Activated T-helper 2 cell treated with anti-CD3 and anti-CD28 coated beads, Interferon-gamma antibody, Interleukin-2, Interleukin-4, amounts not matched to agents 10 μg/mL and 5 μg/mL and 100 μg/mL, durations not matched to agents 14 hours and 24 hours and 36 hours (primary cell): ENCODE data around the gene FAM98C. TPM values are rescaled to one million over a fixed set of nuclear protein-coding genes. Genes with fewer than 3 reads are reported as not detected.
"Not testable (repeated sequence)": the region's sequence is repeated elsewhere in the genome, so short reads cannot be mapped to it uniquely, and the experiment has no call there.

Experiments
- DNase-seq: peaks from one replicate; pipeline ENCODE4 v3.0.0; 2021; ENCODE audit warnings: low spot score
- H3K27ac Mint-ChIP-seq: one replicate; pipeline ENCODE4 v1.8.0; 2021; ENCODE audit warnings: mixed read lengths
- H3K27me3 Mint-ChIP-seq: one replicate; pipeline ENCODE4 v1.8.0; 2021; ENCODE audit warnings: low read depth, mixed read lengths
- H3K36me3 Mint-ChIP-seq: one replicate; pipeline ENCODE4 v1.8.0; 2021; ENCODE audit warnings: low read depth, mixed read lengths
- H3K4me1 Mint-ChIP-seq: one replicate; pipeline ENCODE4 v1.8.0; 2021; ENCODE audit warnings: low read depth, mixed read lengths
- H3K4me3 Mint-ChIP-seq: one replicate; pipeline ENCODE4 v1.8.0; 2021; ENCODE audit warnings: low read depth, mild to moderate bottlenecking, moderate library complexity, mixed read lengths
- H3K9me3 Mint-ChIP-seq: one replicate; pipeline ENCODE4 v1.8.0; 2021; ENCODE audit warnings: mixed read lengths
- intact Hi-C: fragments of 100-400 bp; cut with micrococcal nuclease; formaldehyde crosslinking; loops from one replicate; pipeline ENCODE4 v1.15.1; 2023
- total RNA-seq: library from RNA; stranded (reverse); gene quantifications from 2 replicates; pipeline ENCODE4 v1.2.3, GENCODE V29; 2022

Gene FAM98C
- total RNA-seq, 1 donor from 2014 or later = 32.7 TPM

DNA sequence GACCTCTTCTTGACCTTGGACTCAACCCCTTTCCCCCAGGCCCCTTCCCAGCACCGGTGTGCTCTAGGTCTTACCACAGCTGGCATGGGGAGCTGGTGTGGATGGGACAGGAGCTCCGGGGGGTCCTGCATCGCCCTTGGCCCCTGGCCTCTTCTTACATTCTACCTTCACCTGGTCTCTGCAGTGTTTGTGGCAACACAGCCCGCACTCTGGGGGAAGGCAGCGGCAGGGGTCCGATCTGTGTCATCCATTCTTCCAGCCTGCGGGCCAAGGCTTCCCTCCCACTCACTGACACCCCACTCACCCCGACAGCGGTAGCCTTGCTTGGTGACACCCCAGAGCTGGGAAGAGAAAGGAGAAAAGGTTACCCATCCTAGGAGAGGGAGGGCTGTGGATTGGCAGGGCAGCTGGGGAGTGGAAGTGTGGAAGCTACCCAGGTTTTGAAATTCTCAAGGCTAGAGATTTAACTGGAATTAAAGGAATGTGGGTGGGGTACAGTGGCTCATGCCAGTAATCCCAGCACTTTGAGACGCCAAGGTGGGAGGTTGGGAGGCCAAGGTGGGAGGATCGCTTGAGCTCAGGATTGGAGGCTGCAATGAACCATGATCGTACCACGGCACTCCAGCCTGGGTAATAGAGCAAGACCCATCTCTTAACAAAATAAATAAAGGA, 8.3 kb downstream of the FAM98C start:
- H3K27me3 Mint-ChIP-seq = no peaks in the 10 kb centered on the region
- no peaks in the 10 kb centered on the region for H3K4me1 Mint-ChIP-seq
- no peak overlapping the region for H3K27ac Mint-ChIP-seq
- DNase-seq = no peak
- H3K9me3 Mint-ChIP-seq = no peaks in the 10 kb centered on the region
- H3K36me3 Mint-ChIP-seq = peaks cover 37% of the 10 kb centered on the region
- intact Hi-C loops = no loop called here
- no peak overlapping the region for H3K4me3 Mint-ChIP-seq

DNA sequence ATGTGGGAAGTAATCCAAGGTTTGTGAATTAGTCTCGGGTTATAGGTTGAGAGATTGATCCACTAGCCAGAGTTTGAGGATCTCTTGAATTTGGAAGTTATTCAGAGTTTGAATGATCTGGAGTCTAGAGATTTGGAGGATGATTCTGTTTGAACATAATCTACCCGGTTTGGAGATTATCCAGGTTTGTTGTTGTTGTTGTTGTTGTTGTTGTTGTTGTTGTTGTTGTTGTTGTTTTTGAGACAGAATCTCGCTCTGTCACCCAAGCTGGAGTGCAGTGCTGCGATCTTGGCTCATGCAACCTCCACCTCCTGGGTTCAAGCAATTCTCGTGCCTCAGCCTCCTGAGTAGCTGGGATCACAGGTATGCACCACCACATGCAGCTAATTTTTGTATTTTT, 9.0 kb downstream of the FAM98C start:
- H3K9me3 Mint-ChIP-seq, DNase-seq, H3K4me3 Mint-ChIP-seq, H3K4me1 Mint-ChIP-seq, intact Hi-C loops, H3K27ac Mint-ChIP-seq, H3K27me3 Mint-ChIP-seq: not testable (repeated sequence)
- H3K36me3 Mint-ChIP-seq = peaks cover 34% of the 10 kb centered on the region

GRCh38 chr19:38412491-38412890, 9.6 kb downstream of the FAM98C start:
- peaks cover 34% of the 10 kb centered on the region for H3K36me3 Mint-ChIP-seq
- intact Hi-C loops = no loop called here

DNA sequence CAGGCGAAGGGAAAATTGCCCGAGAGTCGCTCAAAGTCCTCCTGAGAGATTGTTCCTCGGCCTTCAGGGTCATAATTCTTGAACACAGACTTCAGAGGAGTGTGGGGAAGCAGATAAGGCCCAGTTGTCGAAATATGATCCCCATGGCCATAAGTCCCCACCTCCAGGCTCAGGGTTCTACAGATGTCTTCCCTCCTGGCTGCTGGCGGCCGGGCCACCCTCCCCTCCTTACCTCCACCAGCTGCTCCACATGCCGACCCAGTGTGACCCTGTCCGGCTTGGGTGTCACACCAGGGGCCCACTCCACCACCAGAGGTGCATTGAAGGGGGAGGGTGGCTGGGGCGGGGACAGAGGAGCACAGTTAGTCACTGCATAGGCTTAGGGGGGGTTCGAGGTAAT, 10.1 kb downstream of the FAM98C start:
- H3K27me3 Mint-ChIP-seq = no peaks in the 10 kb centered on the region
- H3K27ac Mint-ChIP-seq = no peak overlapping the region
- H3K4me3 Mint-ChIP-seq = no peak overlapping the region
- no peaks in the 10 kb centered on the region for H3K9me3 Mint-ChIP-seq
- no peak for DNase-seq
- peaks cover 31% of the 10 kb centered on the region for H3K36me3 Mint-ChIP-seq
- intact Hi-C loops = no loop called here
- peaks cover 14% of the 10 kb centered on the region for H3K4me1 Mint-ChIP-seq

More at GRCh38 chr19:38412491-38412890, 9.6 kb downstream of the FAM98C start:
- H3K27ac Mint-ChIP-seq = no peak overlapping the region
- H3K4me1 Mint-ChIP-seq = peaks cover 9% of the 10 kb centered on the region
- H3K27me3 Mint-ChIP-seq = no peaks in the 10 kb centered on the region
- H3K9me3 Mint-ChIP-seq = no peaks in the 10 kb centered on the region
- no peak for DNase-seq
- no peak overlapping the region for H3K4me3 Mint-ChIP-seq

- intact Hi-C loops = no loop called here
- Mint-ChIP-seq H3K4me1 (peaks cover 16% of the 10 kb centered on the region), H3K36me3 (peaks cover 29% of the 10 kb centered on the region), H3K27ac (no peak overlapping the region), H3K4me3 (no peak overlapping the region), H3K9me3 (no peaks in the 10 kb centered on the region), H3K27me3 (no peaks in the 10 kb centered on the region)
- no peak for DNase-seq
Measured at GRCh38 chr19:38413416-38413815, 10.5 kb downstream of the FAM98C start.

- H3K4me1 Mint-ChIP-seq = peaks cover 22% of the 10 kb centered on the region
- peak overlapping the region; percentile 73 for H3K4me3 Mint-ChIP-seq
- no peak for DNase-seq
- peak overlapping the region; percentile 60 for H3K27ac Mint-ChIP-seq
- intact Hi-C loops = no loop called here
- H3K9me3 Mint-ChIP-seq = no peaks in the 10 kb centered on the region
- no peaks in the 10 kb centered on the region for H3K27me3 Mint-ChIP-seq
- H3K36me3 Mint-ChIP-seq = peaks cover 13% of the 10 kb centered on the region
Measured at GRCh38 chr19:38417146-38417543, 14.3 kb downstream of the FAM98C start.

DNA sequence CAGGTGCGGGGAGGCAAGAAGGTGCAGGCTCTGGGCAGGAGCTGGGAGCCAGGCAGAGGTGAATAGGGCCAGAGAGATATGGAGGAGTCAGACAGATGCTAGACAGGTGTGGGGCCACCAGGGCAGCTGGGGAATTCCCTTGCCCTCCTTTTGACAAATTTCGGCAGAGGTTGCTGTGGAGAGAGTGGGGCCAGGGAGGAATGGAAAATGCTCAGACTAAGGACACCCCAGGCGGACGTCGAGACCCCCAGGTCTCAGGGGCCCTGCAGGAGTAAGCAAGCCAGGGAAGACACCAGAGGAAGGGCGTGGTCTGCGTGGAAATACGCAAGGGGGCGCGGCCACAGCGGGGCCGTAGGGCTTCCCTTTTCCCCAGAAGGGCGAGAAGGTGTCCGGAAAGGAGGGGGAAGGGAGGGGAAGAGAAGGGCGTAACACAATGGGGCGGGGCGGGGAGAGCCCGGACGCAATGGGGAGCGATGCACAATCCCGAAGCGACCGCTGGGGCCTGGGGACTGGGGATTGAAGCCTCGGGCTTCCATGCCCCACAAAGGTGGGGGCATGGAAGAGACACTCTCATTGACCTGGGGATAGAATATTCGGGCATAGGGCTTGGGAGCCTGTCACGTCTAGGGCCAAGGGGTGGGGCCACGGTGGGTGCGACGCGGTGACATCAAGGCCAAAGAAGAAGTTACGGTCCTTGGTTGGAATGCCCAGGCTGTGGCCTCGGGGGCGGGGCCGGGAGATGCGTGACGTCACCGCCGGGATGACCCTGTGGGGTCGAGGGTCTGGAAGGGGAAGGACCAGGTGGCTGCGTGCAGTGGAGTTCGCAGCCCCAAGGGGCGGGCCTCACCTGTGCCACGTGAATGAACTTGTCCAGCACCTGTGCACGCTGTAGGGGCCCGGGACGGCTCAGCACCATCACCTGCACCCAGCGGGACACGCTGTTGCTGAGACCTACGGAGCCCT, 14.9 kb downstream of the FAM98C start:
- H3K4me1 Mint-ChIP-seq = peaks cover 22% of the 10 kb centered on the region
- peak overlapping the region; percentile 60 for H3K27ac Mint-ChIP-seq
- no peaks in the 10 kb centered on the region for H3K27me3 Mint-ChIP-seq
- H3K9me3 Mint-ChIP-seq = no peaks in the 10 kb centered on the region
- peak overlapping the region; percentile 73 for H3K4me3 Mint-ChIP-seq
- peaks cover 9% of the 10 kb centered on the region for H3K36me3 Mint-ChIP-seq
- DNase-seq = peak; percentile 67
- intact Hi-C loops = no loop called here

- no peak overlapping the region for H3K4me3 Mint-ChIP-seq
- intact Hi-C loops = no loop called here
- peaks cover 9% of the 10 kb centered on the region for H3K36me3 Mint-ChIP-seq
- peaks cover 24% of the 10 kb centered on the region for H3K4me1 Mint-ChIP-seq
- H3K27ac Mint-ChIP-seq = no peak overlapping the region
- no peaks in the 10 kb centered on the region for H3K9me3 Mint-ChIP-seq
- no peak for DNase-seq
- no peaks in the 10 kb centered on the region for H3K27me3 Mint-ChIP-seq
Measured at GRCh38 chr19:38420935-38421334, 18.0 kb downstream of the FAM98C start.

GRCh38 chr19:38421856-38422255, 19.0 kb downstream of the FAM98C start:
- DNase-seq = no peak
- no peaks in the 10 kb centered on the region for H3K27me3 Mint-ChIP-seq
- no peaks in the 10 kb centered on the region for H3K9me3 Mint-ChIP-seq
- H3K27ac Mint-ChIP-seq = no peak overlapping the region
- H3K4me3 Mint-ChIP-seq = no peak overlapping the region
- intact Hi-C loops = no loop called here
- H3K36me3 Mint-ChIP-seq = peaks cover 9% of the 10 kb centered on the region
- H3K4me1 Mint-ChIP-seq = peaks cover 27% of the 10 kb centered on the region

DNA sequence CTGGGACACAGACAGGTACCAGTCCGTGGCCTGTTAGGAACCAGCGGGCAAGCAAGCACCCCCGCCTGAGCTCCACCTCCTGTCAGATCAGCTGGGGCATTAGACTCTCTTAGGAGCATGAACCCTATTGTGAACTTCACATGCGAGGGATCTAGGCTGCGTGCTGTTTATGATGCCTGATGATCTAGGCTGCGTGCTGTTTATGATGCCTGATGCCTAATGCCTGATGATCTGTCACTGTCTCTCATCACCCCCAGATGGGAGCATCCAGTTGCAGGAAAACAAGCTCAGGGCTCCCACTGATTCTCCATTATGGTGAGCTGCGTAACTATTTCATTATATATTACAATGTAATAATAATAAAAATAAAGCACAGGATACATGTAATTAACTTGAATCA, 19.5 kb downstream of the FAM98C start:
- H3K4me1 Mint-ChIP-seq = peaks cover 25% of the 10 kb centered on the region
- no peak overlapping the region for H3K4me3 Mint-ChIP-seq
- intact Hi-C loops = no loop called here

DNA sequence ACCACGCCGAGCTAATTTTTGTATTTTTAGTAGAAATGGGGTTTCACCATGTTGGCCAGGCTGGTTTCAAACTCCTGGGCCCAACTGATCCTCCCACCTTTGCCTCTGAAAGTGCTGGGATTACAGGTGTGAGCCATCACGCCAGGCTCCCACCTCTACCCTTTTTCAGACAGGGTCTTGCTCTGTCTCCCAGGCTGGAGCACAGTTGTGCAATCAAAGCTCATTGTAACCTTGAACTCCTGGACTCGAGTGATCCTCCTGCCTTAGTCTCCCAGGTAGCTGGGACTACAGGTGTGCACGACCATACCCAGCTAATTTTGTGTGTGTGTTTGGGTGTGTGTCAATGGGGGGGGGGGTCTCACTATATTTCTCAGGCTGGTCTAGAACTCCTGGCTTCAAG, 21.4 kb downstream of the FAM98C start:
- H3K27ac Mint-ChIP-seq = no peak overlapping the region

More for the DNA sequence above, 19.5 kb downstream of the FAM98C start:
- DNase-seq = no peak
- Mint-ChIP-seq H3K9me3 (no peaks in the 10 kb centered on the region), H3K27ac (no peak overlapping the region), H3K36me3 (peaks cover 5% of the 10 kb centered on the region), H3K27me3 (no peaks in the 10 kb centered on the region)

DNA sequence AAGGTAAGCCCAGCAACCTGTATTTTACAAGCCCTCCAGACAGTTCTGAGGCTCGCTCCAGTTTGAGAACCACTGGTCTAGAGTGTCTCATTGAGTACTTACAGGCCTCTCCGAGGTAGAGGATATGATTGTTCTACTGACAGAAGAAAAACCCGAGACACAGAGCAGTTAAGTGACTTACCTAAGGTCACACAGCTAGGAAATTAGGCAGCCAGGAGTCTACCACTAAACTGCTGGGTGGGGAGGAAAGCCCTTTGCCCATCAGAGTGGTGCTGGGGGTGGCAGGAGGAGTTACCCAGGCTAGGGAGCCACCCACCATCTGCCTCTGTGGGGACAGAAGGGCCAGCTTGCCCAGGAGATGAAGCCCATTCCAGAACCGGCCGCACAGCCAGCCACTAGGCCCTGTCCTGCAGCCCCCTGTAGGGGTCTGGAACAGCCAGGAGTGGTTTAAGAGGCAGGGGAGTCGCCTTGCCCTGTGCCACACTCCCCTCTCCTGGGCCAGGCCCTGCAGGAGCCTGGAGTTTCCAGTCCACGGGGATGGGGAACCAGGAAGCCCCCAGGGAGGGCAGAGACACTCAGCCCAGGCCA, 22.4 kb downstream of the FAM98C start:
- intact Hi-C loops = loop anchor here (5.0 kb wide), 2 partner anchors 82 to 192 kb away; partner anchors contain the start of genes EIF3K and MAP4K1
- H3K27me3 Mint-ChIP-seq = no peaks in the 10 kb centered on the region
- DNase-seq = no peak
- H3K36me3 Mint-ChIP-seq = peaks cover 3% of the 10 kb centered on the region
- peak overlapping the region; percentile 95 for H3K27ac Mint-ChIP-seq
- H3K9me3 Mint-ChIP-seq = no peaks in the 10 kb centered on the region
- peak overlapping the region; percentile 75 for H3K4me3 Mint-ChIP-seq
- H3K4me1 Mint-ChIP-seq = peaks cover 28% of the 10 kb centered on the region

More for the DNA sequence above, 21.4 kb downstream of the FAM98C start:
- Mint-ChIP-seq H3K36me3 (peaks cover 3% of the 10 kb centered on the region), H3K9me3 (no peaks in the 10 kb centered on the region), H3K27me3 (no peaks in the 10 kb centered on the region), H3K4me3 (no peak overlapping the region), H3K4me1 (peaks cover 22% of the 10 kb centered on the region)
- intact Hi-C loops = no loop called here
- DNase-seq = no peak
